Breast epithelium (tissue), 4 donors: ENCODE results near the gene FIS1. TPM values are rescaled to one million over a fixed set of nuclear protein-coding genes. Genes with fewer than 3 reads are reported as not detected.

ENCODE experiments used
- DNase-seq, 2 donors: peaks; one replicate each; pipeline ENCODE4 v3.0.0-alpha.2; 2019; ENCODE audit warnings: low spot score in 2 of 2
- H3K27ac ChIP-seq, 2 donors: fragments of 200-600 bp; sonication (generic) in 1 of 2; one replicate each; pipeline ENCODE4 v1.5.1; 2016 to 2019; ENCODE audit warnings: mild to moderate bottlenecking in 1 of 2
- H3K27me3 ChIP-seq, 2 donors: fragments of 200-600 bp; sonication (generic) in 1 of 2; one replicate each; pipeline versions ENCODE4 v1.5.1 to v1.6.0; 2017 to 2019; ENCODE audit warnings: control low read depth in 1 of 2, mild to moderate bottlenecking in 1 of 2
- H3K36me3 ChIP-seq: fragments of 200-600 bp; one replicate; pipeline ENCODE4 v1.5.1; 2019
- H3K4me1 ChIP-seq, 2 donors: fragments of 200-600 bp; sonication (generic); one replicate each; pipeline ENCODE4 v1.5.1; 2016 to 2019; ENCODE audit warnings: control low read depth in 1 of 2
- H3K4me3 ChIP-seq, 3 donors: fragments of 200-600 bp; sonication (generic); 1 replicate in 2 of 3; 2 replicates in 1 of 3; pipeline ENCODE4 v1.5.1; 2016 to 2019; ENCODE audit warnings: mild to moderate bottlenecking in 3 of 3, moderate library complexity in 2 of 3
- H3K9me3 ChIP-seq, 2 donors: fragments of 200-600 bp; sonication (generic) in 1 of 2; one replicate each; pipeline ENCODE4 v1.5.1; 2016 to 2019; ENCODE audit warnings: control low read depth in 1 of 2
- POLR2A ChIP-seq: fragments of 450-650 bp; IDR thresholded peaks from one replicate; pipeline ENCODE4 v1.6.1; 2016; ENCODE audit warnings: antibody characterized with exemption, mild to moderate bottlenecking, moderate library complexity
- POLR2AphosphoS5 ChIP-seq, 3 donors: sonication (generic); formaldehyde crosslinking; IDR thresholded peaks; one replicate each; pipeline ENCODE4 v1.6.1; 2017; ENCODE audit warnings: antibody characterized with exemption in 3 of 3
- intact Hi-C: fragments of 100-400 bp; cut with DNase I; formaldehyde crosslinking; loops from one replicate; pipeline ENCODE4 v1.15.1; 2023; ENCODE audit warnings: low total_unique reads
- total RNA-seq, 3 donors: library from RNA; depleted of rRNA; stranded (reverse); fragments of >200 nt; gene quantifications; one replicate each; pipeline ENCODE4 v1.1.0, GENCODE V29; 2016
- TF ChIP-seq, protein P1 (sequence below), 3 donors: fragments of 450-650 bp; IDR thresholded peaks; one replicate each; pipeline ENCODE4 v1.5.1; 2016 to 2017; ENCODE audit warnings: antibody characterized with exemption in 3 of 3, mild to moderate bottlenecking in 3 of 3, moderate library complexity in 3 of 3

Gene FIS1
- total RNA-seq, 3 donors from 2014 or later: 252 to 432 (median 278) TPM

DNA sequence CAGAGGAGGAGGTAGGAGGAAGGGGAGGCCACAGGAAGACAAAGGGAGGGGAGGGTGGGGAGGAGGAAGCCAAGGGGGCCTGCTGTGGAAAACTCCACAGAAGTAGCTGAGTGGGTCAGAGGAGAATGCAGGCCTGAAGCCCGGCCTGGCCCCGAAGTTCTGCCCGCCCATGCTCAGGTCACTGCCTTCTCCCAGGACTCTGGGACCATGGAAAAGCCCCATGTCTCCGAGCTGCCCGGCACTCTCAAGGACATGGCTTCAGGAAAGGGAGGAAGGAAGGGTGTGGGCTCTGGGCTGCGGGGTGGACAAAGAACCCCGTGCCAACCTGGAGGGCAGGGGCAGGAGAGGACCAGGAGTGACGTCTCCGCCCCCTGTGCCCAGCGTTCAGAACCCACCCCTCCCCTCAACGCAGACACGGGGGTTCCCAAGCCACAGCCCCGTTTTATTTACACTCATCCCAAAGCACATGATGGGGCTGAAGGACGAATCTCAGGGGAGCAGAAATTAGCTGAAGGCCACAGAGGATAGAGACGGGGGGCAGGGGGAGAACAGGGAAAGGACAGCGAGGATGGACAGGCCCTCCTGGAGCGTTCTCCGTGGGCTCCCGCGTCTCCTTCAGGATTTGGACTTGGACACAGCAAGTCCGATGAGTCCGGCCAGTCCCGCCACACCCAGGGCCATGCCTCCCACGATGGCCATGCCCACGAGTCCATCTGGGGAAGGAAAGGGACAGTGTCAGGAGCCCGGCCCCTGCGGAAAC lies 5.5 kb downstream of the FIS1 start:
- H3K27ac ChIP-seq: peak overlapping the region; percentile 71 to 93
- no peak for DNase-seq
- no peaks in the 10 kb centered on the region for H3K27me3 ChIP-seq
- peak overlapping the region in 1 of 3 donors; percentile 27 for H3K4me3 ChIP-seq
- TF ChIP-seq, protein P1, sequence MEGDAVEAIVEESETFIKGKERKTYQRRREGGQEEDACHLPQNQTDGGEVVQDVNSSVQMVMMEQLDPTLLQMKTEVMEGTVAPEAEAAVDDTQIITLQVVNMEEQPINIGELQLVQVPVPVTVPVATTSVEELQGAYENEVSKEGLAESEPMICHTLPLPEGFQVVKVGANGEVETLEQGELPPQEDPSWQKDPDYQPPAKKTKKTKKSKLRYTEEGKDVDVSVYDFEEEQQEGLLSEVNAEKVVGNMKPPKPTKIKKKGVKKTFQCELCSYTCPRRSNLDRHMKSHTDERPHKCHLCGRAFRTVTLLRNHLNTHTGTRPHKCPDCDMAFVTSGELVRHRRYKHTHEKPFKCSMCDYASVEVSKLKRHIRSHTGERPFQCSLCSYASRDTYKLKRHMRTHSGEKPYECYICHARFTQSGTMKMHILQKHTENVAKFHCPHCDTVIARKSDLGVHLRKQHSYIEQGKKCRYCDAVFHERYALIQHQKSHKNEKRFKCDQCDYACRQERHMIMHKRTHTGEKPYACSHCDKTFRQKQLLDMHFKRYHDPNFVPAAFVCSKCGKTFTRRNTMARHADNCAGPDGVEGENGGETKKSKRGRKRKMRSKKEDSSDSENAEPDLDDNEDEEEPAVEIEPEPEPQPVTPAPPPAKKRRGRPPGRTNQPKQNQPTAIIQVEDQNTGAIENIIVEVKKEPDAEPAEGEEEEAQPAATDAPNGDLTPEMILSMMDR (IDR thresholded peaks at IDR 0.05): no peak
- no peak for TF ChIP-seq POLR2A
- no peak for TF ChIP-seq POLR2AphosphoS5 (IDR thresholded peaks at IDR 0.05)
- peaks cover 0 to 11% of the 10 kb centered on the region in 2 donors for H3K4me1 ChIP-seq
- intact Hi-C loops: loop anchor here (5.0 kb wide), 1 partner anchor 938 kb away; no protein-coding TSS in a partner anchor
- no peaks in the 10 kb centered on the region for H3K36me3 ChIP-seq
- H3K9me3 ChIP-seq: no peaks in the 10 kb centered on the region

DNA sequence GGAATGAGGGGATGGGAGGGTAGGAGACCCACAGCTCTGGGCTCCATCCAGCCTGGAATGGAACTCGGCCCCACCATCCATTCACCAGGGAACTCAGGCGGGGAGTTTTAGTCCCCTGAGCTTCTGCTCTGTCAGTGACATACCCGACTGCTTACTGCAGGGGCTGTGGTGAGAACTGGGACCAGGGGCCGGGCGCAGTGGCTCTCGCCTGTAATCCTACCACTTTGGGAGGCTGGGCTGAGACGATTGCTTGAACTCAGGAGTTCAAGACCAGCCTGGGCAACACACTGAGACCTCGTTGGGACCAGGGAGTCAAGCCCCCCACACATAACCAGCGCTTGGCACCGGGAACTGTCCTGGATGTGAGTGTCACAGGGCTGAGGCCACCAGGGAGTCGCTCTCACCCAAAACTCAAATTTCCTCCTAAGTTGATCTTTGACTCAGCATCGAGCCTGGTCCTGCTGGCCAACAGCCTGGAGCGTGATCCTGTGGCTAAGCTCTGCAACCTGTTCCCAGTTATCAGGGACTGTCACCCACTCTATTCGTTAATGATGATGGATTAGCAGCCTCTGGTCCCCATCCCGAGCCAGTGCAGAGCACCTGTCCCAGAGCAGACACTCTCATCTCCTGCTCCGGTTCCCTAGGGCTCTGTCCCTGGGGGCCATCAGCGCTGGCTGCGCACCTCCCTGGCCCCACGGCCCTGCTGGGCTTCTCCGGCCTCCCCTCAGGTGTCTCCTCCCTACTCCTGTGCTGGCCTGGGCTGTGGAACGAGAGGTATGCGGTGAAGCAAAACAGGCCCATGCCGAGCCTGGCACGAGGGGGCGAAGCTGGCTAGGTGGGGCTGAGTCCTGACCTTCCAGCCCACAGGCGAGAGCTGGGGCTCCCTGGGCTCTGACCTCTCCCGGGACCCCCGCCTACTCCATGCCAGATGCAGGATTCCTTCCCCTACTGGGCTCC lies 6.4 kb downstream of the FIS1 start:
- H3K27ac ChIP-seq: peak overlapping the region; percentile 71 to 93
- DNase-seq: no peak
- intact Hi-C loops: loop anchor here (5.0 kb wide), 1 partner anchor 939 kb away; no protein-coding TSS in a partner anchor
- no peaks in the 10 kb centered on the region for H3K27me3 ChIP-seq
- no peak for TF ChIP-seq POLR2A
- H3K4me1 ChIP-seq: peaks cover 0 to 8% of the 10 kb centered on the region in 2 donors
- H3K4me3 ChIP-seq: peak overlapping the region in 2 of 3 donors; percentile 30 to 60
- H3K36me3 ChIP-seq: no peaks in the 10 kb centered on the region
- no peaks in the 10 kb centered on the region for H3K9me3 ChIP-seq

DNA sequence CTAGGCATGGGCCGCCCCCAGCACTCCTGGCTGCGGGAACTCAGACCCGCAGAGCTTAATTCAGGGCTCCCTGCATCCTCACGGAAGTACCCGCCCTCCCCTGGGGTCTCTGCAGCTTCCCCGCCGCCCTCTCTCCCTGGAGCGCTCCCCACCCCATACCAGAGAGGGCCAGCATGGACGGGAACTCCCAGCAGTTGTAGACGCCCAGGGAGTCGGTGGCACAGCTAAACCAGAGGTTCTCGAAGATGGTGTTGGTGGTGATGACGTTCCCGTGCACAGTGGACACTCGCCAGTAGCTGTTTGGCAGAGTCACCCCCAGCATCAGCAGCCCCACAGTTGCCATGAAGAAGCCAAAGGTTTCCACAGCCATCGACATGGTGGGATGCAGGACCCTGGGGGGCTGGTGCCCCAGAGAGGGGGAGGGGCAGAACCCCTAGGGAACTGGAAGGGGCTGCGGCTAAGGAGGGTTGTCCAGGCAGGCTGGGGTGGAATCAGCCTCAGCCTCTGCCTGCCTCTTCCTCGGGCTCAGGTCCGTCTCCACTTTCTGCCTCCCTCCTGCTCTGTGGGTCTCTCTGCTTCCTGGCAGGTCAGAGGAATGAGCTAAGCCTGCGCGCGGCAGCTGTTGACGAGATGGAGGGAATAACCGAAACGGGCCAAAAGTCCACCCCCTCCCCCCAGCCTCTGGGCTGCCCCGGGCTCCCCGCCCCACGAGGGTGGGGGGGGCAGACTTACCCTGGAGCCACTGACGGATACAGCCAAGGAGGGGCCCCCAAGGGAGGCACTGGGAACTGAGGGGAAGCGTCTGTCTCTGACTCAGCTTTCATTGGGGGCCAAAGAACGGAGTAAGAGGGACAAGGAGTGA lies 7.4 kb downstream of the FIS1 start, which contains the start of gene CLDN15:
Gene CLDN15, minus strand, starts transcription at position 597 of the 862 bp plus-strand sequence. Its CDS starts 221 bp downstream, at position 376.
- DNase-seq: no peak
- H3K4me3 ChIP-seq: peak within 1 kb of the TSS; percentile 23 to 60 (median 30)
- H3K27ac ChIP-seq: peak within 1 kb of the TSS; percentile 71 to 93
- intact Hi-C loops: loop anchor here (5.0 kb wide), 1 partner anchor 940 kb away; no protein-coding TSS in a partner anchor
- H3K36me3 ChIP-seq: no peaks in the 10 kb centered on the region
- H3K9me3 ChIP-seq: no peaks in the 10 kb centered on the region
- peaks cover 0 to 4% of the 10 kb centered on the region in 2 donors for H3K4me1 ChIP-seq
- no peaks in the 10 kb centered on the region for H3K27me3 ChIP-seq
- TF ChIP-seq, protein P1 (IDR thresholded peaks at IDR 0.05): no peak
- peak in 1 of 3 donors; percentile 56 for TF ChIP-seq POLR2AphosphoS5 (IDR thresholded peaks at IDR 0.05)

DNA sequence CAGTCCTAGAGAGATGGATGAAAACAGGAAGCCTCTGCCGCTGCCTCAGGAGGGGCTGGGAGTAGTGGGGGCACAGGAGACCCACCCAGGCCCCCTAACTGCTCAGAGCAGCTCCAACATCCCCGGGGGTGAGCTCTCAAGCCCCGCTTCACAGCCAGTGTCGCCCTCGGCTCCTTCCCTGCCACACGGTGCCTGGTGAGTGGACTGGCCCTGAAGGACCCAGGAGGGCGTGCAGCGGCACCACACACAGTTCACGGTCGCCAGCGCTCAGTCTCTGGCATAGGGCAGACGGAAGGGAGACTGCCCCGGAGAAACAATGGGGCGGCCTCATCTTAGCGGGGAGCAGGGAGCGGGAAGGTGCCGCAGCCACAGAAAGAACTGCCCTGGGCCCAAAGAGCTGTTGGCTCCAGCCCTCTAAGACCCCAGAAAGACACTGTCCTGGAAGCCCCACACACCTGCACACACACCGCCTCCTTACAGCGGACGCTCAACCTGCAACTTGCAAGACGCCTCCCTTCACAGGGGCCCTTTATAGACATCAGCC lies 8.5 kb downstream of the FIS1 start:
- no peaks in the 10 kb centered on the region for H3K36me3 ChIP-seq

More for the DNA sequence above, 8.5 kb downstream of the FIS1 start:
- no peak for DNase-seq
- Histone ChIP-seq H3K27me3 (no peaks in the 10 kb centered on the region), H3K9me3 (no peaks in the 10 kb centered on the region), H3K4me3 (peak overlapping the region in 2 of 3 donors; percentile 30 to 60), H3K27ac (peak overlapping the region in 1 of 2 donors; percentile 93), H3K4me1 (peaks cover 0 to 4% of the 10 kb centered on the region in 2 donors)
- intact Hi-C loops: loop anchor here (5.0 kb wide), 1 partner anchor 941 kb away; no protein-coding TSS in a partner anchor
- TF ChIP-seq, protein P1 (IDR thresholded peaks at IDR 0.05): no peak
